Left ventricle myocardium inferior (tissue), 1 donor: ENCODE measurements around the gene HPCAL1. TPM values are rescaled to one million over a fixed set of nuclear protein-coding genes. Genes with fewer than 3 reads are reported as not detected.
A peak's percentile ranks its signal among the peaks of the same experiment; 100 is the strongest.

Experiments
- DNase-seq: peaks from one replicate; pipeline ENCODE4 v3.0.0-alpha.2; 2020
- H3K27ac ChIP-seq: fragments of 200-600 bp; replicated peaks from 2 replicates; pipeline ENCODE4 v1.8.0; 2021
- H3K27me3 ChIP-seq: fragments of 200-600 bp; 2 replicates; pipeline ENCODE4 v1.8.0; 2021; ENCODE audit warnings: low read depth
- H3K36me3 ChIP-seq: fragments of 200-600 bp; 2 replicates; pipeline ENCODE4 v1.8.0; 2021
- H3K4me1 ChIP-seq: fragments of 200-600 bp; 2 replicates; pipeline ENCODE4 v1.8.0; 2021
- H3K4me3 ChIP-seq: fragments of 200-600 bp; 2 replicates; pipeline ENCODE4 v1.8.0; 2021; ENCODE audit warnings: mild to moderate bottlenecking, moderate library complexity
- H3K9me3 ChIP-seq: fragments of 200-600 bp; replicated peaks from 2 replicates; pipeline ENCODE4 v1.8.0; 2021
- intact Hi-C: fragments of 100-400 bp; cut with micrococcal nuclease; formaldehyde crosslinking; loops from one replicate; pipeline ENCODE4 v1.11.0; 2022
- total RNA-seq: library from RNA; stranded (reverse); fragmentation: NEBNext Ultra II Directional; extraction: Animal tissue kit (Norgen Biotek cat#: 25700); gene quantifications from one replicate; pipeline ENCODE4 v1.2.1, GENCODE V29; 2021
- TF ChIP-seq, protein P1 (sequence below): fragments of 200-600 bp; IDR thresholded peaks from 2 replicates; pipeline ENCODE4 v1.8.0; 2021; ENCODE audit warnings: antibody characterized with exemption, mild to moderate bottlenecking, borderline replicate concordance
- donor health status: DM: no; HTN: yes; CAD: no; lungs with severe emphysema.

HPCAL1 gene
- total RNA-seq, 1 donor from 2014 or later: 29.4 TPM

DNA sequence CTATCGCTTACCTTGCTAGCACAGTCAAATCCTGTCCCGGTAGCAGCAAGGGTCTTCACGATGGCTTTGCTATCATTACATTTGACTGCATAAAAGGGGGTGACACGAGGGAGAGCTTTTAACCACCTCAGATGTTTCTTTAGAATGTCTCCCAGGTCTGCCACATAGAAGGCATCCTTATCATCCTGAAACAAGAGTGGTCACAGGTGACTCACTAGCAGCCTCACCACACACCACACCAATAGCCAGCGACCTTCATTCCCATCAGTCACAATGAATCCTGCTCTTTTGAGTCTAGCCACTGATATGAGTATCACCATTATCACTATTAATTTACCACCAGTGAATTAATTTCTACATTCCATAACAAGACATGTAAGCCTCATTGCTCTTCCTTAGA, 141.8 kb downstream of the HPCAL1 start:
- intact Hi-C loops: loop anchor here (10.0 kb wide), 1 partner anchor 220 kb away; no protein-coding TSS in a partner anchor
- Histone ChIP-seq H3K27ac (no peak overlapping the region), H3K36me3 (peaks cover 52% of the 10 kb centered on the region), H3K27me3 (no peaks in the 10 kb centered on the region), H3K9me3 (no peaks in the 10 kb centered on the region), H3K4me3 (no peak overlapping the region), H3K4me1 (peaks cover 35% of the 10 kb centered on the region)
- TF ChIP-seq, protein P1, sequence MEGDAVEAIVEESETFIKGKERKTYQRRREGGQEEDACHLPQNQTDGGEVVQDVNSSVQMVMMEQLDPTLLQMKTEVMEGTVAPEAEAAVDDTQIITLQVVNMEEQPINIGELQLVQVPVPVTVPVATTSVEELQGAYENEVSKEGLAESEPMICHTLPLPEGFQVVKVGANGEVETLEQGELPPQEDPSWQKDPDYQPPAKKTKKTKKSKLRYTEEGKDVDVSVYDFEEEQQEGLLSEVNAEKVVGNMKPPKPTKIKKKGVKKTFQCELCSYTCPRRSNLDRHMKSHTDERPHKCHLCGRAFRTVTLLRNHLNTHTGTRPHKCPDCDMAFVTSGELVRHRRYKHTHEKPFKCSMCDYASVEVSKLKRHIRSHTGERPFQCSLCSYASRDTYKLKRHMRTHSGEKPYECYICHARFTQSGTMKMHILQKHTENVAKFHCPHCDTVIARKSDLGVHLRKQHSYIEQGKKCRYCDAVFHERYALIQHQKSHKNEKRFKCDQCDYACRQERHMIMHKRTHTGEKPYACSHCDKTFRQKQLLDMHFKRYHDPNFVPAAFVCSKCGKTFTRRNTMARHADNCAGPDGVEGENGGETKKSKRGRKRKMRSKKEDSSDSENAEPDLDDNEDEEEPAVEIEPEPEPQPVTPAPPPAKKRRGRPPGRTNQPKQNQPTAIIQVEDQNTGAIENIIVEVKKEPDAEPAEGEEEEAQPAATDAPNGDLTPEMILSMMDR: no peak
- DNase-seq: no peak

- Histone ChIP-seq H3K27me3 (no peaks in the 10 kb centered on the region), H3K27ac (no peak overlapping the region), H3K36me3 (peaks cover 32% of the 10 kb centered on the region), H3K4me3 (no peak overlapping the region), H3K4me1 (peaks cover 38% of the 10 kb centered on the region), H3K9me3 (no peaks in the 10 kb centered on the region)
- intact Hi-C loops: loop anchor here (10.0 kb wide), 1 partner anchor 218 kb away; no protein-coding TSS in a partner anchor
- TF ChIP-seq, protein P1: no peak
- DNase-seq: no peak
Observed at GRCh38 chr2:10446631-10447030, 143.9 kb downstream of the HPCAL1 start.

DNA sequence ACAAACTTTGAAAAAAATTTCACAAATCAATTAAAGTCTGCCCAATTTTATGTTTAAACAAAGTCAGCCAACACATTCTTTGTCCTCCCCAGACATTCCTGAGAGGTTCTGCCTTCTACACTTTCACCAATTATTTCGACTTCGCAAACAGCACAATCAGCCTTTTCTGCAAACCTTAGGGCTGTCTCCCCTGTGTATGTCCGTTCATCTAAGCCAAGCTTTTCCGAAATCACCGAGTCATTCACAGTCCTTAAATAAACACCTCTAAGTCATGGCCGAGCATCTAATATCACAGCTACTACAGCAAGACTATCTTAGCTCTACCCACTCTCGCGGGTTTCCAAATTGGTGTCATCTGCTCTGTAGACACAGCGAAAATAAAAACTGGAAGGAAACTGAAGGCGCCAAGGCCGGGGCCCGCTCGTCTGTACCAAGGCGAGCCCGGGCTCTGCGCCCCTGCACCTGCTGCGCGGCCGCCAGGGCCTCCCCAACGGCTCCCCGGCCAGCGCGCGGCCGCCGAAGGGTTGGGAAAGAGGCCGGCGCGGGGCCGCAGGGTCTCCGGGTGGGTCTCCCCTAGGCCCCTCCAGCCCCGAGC, 144.7 kb downstream of the HPCAL1 start:
- no peak for DNase-seq
- intact Hi-C loops: loop anchor here (10.0 kb wide), 1 partner anchor 217 kb away; no protein-coding TSS in a partner anchor

GRCh38 chr2:10447895-10448575, 145.3 kb downstream of the HPCAL1 start, which contains the start of gene ODC1:
Gene ODC1 (minus strand): TSS chr2:10448327. CDS start chr2:10445032, 3,295 bp downstream.
- no peaks in the 10 kb centered on the region for H3K9me3 ChIP-seq
- H3K27me3 ChIP-seq: no peaks in the 10 kb centered on the region

More for the DNA sequence above, 144.7 kb downstream of the HPCAL1 start:
- Histone ChIP-seq H3K27me3 (no peaks in the 10 kb centered on the region), H3K4me3 (peak overlapping the region; percentile 88), H3K27ac (peak overlapping the region; percentile 90), H3K4me1 (peaks cover 42% of the 10 kb centered on the region), H3K9me3 (no peaks in the 10 kb centered on the region), H3K36me3 (peaks cover 26% of the 10 kb centered on the region)
- TF ChIP-seq, protein P1: peak; percentile 20

More at GRCh38 chr2:10447895-10448575, 145.3 kb downstream of the HPCAL1 start, which contains the start of gene ODC1:
- H3K4me3 ChIP-seq: peak within 1 kb of the TSS; percentile 88
- H3K36me3 ChIP-seq: peaks cover 19% of the 10 kb centered on the region
- peaks cover 44% of the 10 kb centered on the region for H3K4me1 ChIP-seq
- TF ChIP-seq, protein P1: no peak
- intact Hi-C loops: loop anchor here (10.0 kb wide), 1 partner anchor 217 kb away; no protein-coding TSS in a partner anchor
- peak; percentile 93 for DNase-seq
- H3K27ac ChIP-seq: peak within 1 kb of the TSS; percentile 90
